HepG2 (cell line): ENCODE data around the gene MARF1. TPM values are rescaled to one million over a fixed set of nuclear protein-coding genes. Genes with fewer than 3 reads are reported as not detected.
A peak's percentile ranks its signal among the peaks of the same experiment; 100 is the strongest.

ENCODE experiments used
- ERF ChIP-seq: IDR thresholded peaks from 2 replicates; pipeline ENCODE4 v1.6.1; 2018; ENCODE audit warnings: missing biosample characterization, missing genetic modification reagents
- GPN1 ChIP-seq: sonication (generic); formaldehyde crosslinking; IDR thresholded peaks from 2 replicates; pipeline ENCODE4 v1.5.1; 2020; ENCODE audit warnings: missing genetic modification reagents, borderline replicate concordance
- KLF6 ChIP-seq: IDR thresholded peaks from 2 replicates; pipeline ENCODE4 v1.8.0; 2016; ENCODE audit warnings: missing biosample characterization, missing genetic modification reagents
- MTF1 ChIP-seq: sonication (generic); formaldehyde crosslinking; IDR thresholded peaks from 2 replicates; pipeline ENCODE4 v1.5.0; 2020; ENCODE audit warnings: missing genetic modification reagents
- MYNN ChIP-seq: sonication (generic); formaldehyde crosslinking; IDR thresholded peaks from 2 replicates; pipeline ENCODE4 v1.4.0; 2020; ENCODE audit warnings: mild to moderate bottlenecking, low read depth, missing genetic modification reagents
- NCOA5 ChIP-seq: sonication (generic); formaldehyde crosslinking; IDR thresholded peaks from 2 replicates; pipeline ENCODE4 v1.4.0; 2020; ENCODE audit warnings: missing genetic modification reagents
- RARA ChIP-seq: IDR thresholded peaks from 2 replicates; pipeline ENCODE4 v1.6.1; 2016; ENCODE audit warnings: missing genetic modification reagents, missing compliant biosample characterization
- RBM22 ChIP-seq: fragments of 200-400 bp; formaldehyde crosslinking; optimal IDR thresholded peaks from 2 replicates; pipeline ENCODE3; 2017; ENCODE audit warnings: mild to moderate bottlenecking, low read length, moderate library complexity
- RXRA ChIP-seq: sonication (generic); formaldehyde crosslinking; IDR thresholded peaks from 2 replicates; pipeline ENCODE4 v1.5.1; 2020; ENCODE audit warnings: missing genetic modification reagents
- ZKSCAN5 ChIP-seq: sonication (generic); formaldehyde crosslinking; IDR thresholded peaks from 2 replicates; pipeline ENCODE4 v1.5.1; 2020; ENCODE audit warnings: mild to moderate bottlenecking, missing genetic modification reagents
- ZNF264 ChIP-seq: sonication (generic); formaldehyde crosslinking; IDR thresholded peaks from 2 replicates; pipeline ENCODE4 v1.4.0; 2020; ENCODE audit warnings: missing genetic modification reagents
- ZNF543 ChIP-seq: sonication (generic); formaldehyde crosslinking; IDR thresholded peaks from 2 replicates; pipeline ENCODE4 v1.4.0; 2020; ENCODE audit warnings: mild to moderate bottlenecking, missing genetic modification reagents
- ZNF547 ChIP-seq: sonication (generic); formaldehyde crosslinking; IDR thresholded peaks from 2 replicates; pipeline ENCODE4 v1.5.1; 2020; ENCODE audit warnings: mild to moderate bottlenecking, missing genetic modification reagents
- ZNF652 ChIP-seq: IDR thresholded peaks from 2 replicates; pipeline ENCODE4 v1.6.1; 2016; ENCODE audit warnings: low read depth, borderline replicate concordance
- ZNF816 ChIP-seq: sonication (generic); formaldehyde crosslinking; IDR thresholded peaks from 2 replicates; pipeline ENCODE4 v1.8.0; 2022; ENCODE audit warnings: missing genetic modification reagents, mild to moderate bottlenecking, borderline replicate concordance
- ZNF841 ChIP-seq: sonication (generic); formaldehyde crosslinking; IDR thresholded peaks from 2 replicates; pipeline ENCODE4 v1.8.1; 2023; ENCODE audit warnings: missing genetic modification reagents, borderline replicate concordance
- ZNF850 ChIP-seq: sonication (generic); formaldehyde crosslinking; conservative IDR thresholded peaks from 2 replicates; pipeline ENCODE4 v1.9.0; 2021; ENCODE audit warnings: mild to moderate bottlenecking, missing genetic modification reagents
- ZSCAN25 ChIP-seq: sonication (generic); formaldehyde crosslinking; IDR thresholded peaks from 2 replicates; pipeline ENCODE4 v1.8.0; 2022; ENCODE audit warnings: mild to moderate bottlenecking, missing genetic modification reagents
- polyA plus RNA-seq, 8 experiments: library from polyadenylated mRNA; depleted of rRNA in 3 of 8; stranded (reverse) in 7 of 8; unstranded in 1 of 8; fragments of >200 nt; fragmentation: Illumina TruSeq in 4 of 8; extraction: Trizol in 4 of 8; gene quantifications; 2 replicates each; pipeline versions ENCODE4 v1.2.1 to v1.2.3, GENCODE V29; 2011 to 2016; ENCODE audit warnings: low read depth in 4 of 8, missing spikeins in 1 of 8, mixed read lengths in 1 of 8; ENCODE audit not compliant: insufficient read depth in 1 of 8
- total RNA-seq, 5 experiments: library from RNA; depleted of rRNA; stranded (reverse); fragments of >200 nt; fragmentation: Illumina TruSeq; extraction: Trizol; gene quantifications; 2 replicates each; pipeline ENCODE4 v1.2.3, GENCODE V29; 2016; ENCODE audit warnings: low read depth in 1 of 5
- TF ChIP-seq, protein P1 (sequence below): IDR thresholded peaks from 2 replicates; pipeline ENCODE4 v1.6.1; 2016; ENCODE audit warnings: missing biosample characterization, missing genetic modification reagents, low read depth
- TF ChIP-seq, protein P2 (sequence below): sonication (generic); formaldehyde crosslinking; IDR thresholded peaks from 2 replicates; pipeline ENCODE4 v1.8.0; 2022; ENCODE audit warnings: low read depth, missing genetic modification reagents
- TF ChIP-seq, protein P3 (sequence below): IDR thresholded peaks from 2 replicates; pipeline ENCODE4 v1.6.1; 2016; ENCODE audit warnings: low read depth, borderline replicate concordance
- TF ChIP-seq, protein P4 (sequence below): sonication (generic); IDR thresholded peaks from 2 replicates; pipeline ENCODE4 v1.6.1; 2016; ENCODE audit warnings: low read depth, borderline replicate concordance
- TF ChIP-seq, protein P5 (sequence below): sonication (generic); formaldehyde crosslinking; IDR thresholded peaks from 2 replicates; pipeline ENCODE4 v1.4.0; 2020; ENCODE audit warnings: mild to moderate bottlenecking, missing genetic modification reagents, borderline replicate concordance

Gene MARF1
- total and polyA plus RNA-seq, 2 of the 13 experiments (the other 11 are each of a cell fraction or from before 2014, with no cell fraction given), result 8.7 to 20.7 TPM

DNA sequence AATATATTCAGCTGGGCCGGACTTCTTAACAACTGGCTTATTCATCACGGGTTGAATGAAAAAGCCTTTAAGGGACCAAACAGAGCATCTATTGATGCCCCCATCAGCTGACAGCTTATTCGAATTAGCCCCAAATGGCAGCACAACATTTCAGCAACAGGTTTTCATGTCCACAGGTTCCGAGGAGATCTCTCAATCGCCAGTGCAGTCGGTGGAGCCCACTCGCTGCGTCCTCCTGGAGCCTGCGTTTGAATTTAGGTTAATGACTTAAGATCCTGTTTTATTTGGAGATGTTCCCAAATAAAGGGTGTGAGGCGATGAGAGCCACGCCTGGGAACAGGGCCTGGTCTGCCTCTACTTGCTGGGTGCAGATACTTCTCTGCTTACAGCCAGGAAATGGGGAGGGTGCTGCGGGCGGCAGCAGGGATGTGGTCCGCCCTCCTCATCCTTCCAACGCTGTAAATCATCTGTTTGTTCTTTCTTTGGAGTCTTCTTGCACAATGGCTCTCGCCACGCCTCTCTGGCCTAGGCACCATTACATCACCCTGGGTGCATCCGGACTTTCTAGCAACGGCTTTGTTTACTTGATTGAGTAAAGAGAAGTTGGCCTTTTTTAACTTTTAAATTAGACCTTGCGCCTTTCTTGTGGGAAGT is 29.7 kb upstream of the MARF1 start (continued):
- TF ChIP-seq, protein P1, sequence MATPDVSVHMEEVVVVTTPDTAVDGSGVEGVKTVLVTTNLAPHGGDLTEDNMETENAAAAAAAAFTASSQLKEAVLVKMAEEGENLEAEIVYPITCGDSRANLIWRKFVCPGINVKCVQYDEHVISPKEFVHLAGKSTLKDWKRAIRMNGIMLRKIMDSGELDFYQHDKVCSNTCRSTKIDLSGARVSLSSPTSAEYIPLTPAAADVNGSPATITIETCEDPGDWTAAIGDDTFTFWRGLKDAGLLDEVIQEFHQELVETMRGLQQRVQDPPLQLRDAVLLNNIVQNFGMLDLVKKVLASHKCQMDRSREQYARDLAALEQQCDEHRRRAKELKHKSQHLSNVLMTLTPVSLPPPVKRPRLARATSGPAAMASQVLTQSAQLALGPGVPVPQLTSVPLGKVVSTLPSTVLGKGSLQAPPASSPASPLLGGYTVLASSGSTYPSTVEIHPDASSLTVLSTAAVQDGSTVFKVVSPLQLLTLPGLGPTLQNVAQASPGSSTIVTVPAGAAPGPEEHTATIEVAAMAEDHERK (CRISPR knock-in tag), result no peak; the same call in 1 of the 2 replicates
- TF ChIP-seq MTF1 (CRISPR knock-in tag) (no peak), ZNF652 (CRISPR knock-in tag) (peak; percentile 82), ZNF816 (CRISPR knock-in tag) (peak; percentile 97), RXRA (CRISPR knock-in tag) (peak; percentile 96), ZNF543 (peak; percentile 92), RBM22 (peak; percentile 76), GPN1 (CRISPR knock-in tag) (no peak), ZNF850 (CRISPR knock-in tag) (no peak), ZNF547 (CRISPR knock-in tag) (no peak; the same call in 1 of the 2 replicates), KLF6 (CRISPR knock-in tag) (peak; percentile 98), NCOA5 (CRISPR knock-in tag) (peak; percentile 17; the same call in 1 of the 2 replicates), ZKSCAN5 (no peak), ERF (peak; percentile 100), MYNN (peak; percentile 84; the same call in 1 of the 2 replicates), ZNF841 (no peak), ZNF264 (CRISPR knock-in tag) (peak; percentile 97), RARA (CRISPR knock-in tag) (peak; percentile 99), ZSCAN25 (CRISPR knock-in tag) (peak; percentile 98)
- TF ChIP-seq, protein P2, sequence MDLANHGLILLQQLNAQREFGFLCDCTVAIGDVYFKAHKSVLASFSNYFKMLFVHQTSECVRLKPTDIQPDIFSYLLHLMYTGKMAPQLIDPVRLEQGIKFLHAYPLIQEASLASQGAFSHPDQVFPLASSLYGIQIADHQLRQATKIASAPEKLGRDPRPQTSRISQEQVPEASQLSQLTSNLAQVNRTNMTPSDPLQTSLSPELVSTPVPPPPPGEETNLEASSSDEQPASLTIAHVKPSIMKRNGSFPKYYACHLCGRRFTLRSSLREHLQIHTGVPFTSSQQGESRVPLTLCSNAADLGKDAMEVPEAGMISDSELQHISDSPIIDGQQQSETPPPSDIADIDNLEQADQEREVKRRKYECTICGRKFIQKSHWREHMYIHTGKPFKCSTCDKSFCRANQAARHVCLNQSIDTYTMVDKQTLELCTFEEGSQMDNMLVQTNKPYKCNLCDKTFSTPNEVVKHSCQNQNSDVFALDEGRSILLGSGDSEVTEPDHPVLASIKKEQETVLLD (CRISPR knock-in tag), result no peak
- TF ChIP-seq, protein P3, sequence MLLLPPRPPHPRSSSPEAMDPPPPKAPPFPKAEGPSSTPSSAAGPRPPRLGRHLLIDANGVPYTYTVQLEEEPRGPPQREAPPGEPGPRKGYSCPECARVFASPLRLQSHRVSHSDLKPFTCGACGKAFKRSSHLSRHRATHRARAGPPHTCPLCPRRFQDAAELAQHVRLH, result peak; percentile 99
- TF ChIP-seq, protein P4, sequence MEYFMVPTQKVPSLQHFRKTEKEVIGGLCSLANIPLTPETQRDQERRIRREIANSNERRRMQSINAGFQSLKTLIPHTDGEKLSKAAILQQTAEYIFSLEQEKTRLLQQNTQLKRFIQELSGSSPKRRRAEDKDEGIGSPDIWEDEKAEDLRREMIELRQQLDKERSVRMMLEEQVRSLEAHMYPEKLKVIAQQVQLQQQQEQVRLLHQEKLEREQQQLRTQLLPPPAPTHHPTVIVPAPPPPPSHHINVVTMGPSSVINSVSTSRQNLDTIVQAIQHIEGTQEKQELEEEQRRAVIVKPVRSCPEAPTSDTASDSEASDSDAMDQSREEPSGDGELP, result peak; percentile 96
- TF ChIP-seq, protein P5, sequence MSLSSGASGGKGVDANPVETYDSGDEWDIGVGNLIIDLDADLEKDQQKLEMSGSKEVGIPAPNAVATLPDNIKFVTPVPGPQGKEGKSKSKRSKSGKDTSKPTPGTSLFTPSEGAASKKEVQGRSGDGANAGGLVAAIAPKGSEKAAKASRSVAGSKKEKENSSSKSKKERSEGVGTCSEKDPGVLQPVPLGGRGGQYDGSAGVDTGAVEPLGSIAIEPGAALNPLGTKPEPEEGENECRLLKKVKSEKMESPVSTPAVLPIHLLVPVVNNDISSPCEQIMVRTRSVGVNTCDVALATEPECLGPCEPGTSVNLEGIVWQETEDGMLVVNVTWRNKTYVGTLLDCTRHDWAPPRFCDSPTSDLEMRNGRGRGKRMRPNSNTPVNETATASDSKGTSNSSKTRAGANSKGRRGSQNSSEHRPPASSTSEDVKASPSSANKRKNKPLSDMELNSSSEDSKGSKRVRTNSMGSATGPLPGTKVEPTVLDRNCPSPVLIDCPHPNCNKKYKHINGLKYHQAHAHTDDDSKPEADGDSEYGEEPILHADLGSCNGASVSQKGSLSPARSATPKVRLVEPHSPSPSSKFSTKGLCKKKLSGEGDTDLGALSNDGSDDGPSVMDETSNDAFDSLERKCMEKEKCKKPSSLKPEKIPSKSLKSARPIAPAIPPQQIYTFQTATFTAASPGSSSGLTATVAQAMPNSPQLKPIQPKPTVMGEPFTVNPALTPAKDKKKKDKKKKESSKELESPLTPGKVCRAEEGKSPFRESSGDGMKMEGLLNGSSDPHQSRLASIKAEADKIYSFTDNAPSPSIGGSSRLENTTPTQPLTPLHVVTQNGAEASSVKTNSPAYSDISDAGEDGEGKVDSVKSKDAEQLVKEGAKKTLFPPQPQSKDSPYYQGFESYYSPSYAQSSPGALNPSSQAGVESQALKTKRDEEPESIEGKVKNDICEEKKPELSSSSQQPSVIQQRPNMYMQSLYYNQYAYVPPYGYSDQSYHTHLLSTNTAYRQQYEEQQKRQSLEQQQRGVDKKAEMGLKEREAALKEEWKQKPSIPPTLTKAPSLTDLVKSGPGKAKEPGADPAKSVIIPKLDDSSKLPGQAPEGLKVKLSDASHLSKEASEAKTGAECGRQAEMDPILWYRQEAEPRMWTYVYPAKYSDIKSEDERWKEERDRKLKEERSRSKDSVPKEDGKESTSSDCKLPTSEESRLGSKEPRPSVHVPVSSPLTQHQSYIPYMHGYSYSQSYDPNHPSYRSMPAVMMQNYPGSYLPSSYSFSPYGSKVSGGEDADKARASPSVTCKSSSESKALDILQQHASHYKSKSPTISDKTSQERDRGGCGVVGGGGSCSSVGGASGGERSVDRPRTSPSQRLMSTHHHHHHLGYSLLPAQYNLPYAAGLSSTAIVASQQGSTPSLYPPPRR (CRISPR knock-in tag), result peak; percentile 97
